OCI-LY7 (cell line): ENCODE measurements around the gene LCN2. TPM values are rescaled to one million over a fixed set of nuclear protein-coding genes. Genes with fewer than 3 reads are reported as not detected.

Experiments used
- BruUV-seq: library from RNA; stranded (reverse); fragments of 400-500 nt; replicated peaks from 2 replicates; lab custom pipeline; 2021; lab: Mats Ljungman, UMichigan
- CTCF ChIA-PET: fragments of 300-600 bp; sonication (Branson Sonifier 250); formaldehyde crosslinking; loops from one replicate; lab custom pipeline; 2022; ENCODE audit warnings: antibody characterized with exemption; ENCODE audit not compliant: unreplicated experiment; lab: Charles Lee
- POLR2A ChIA-PET: fragments of 300-600 bp; sonication (Branson Sonifier 250); formaldehyde crosslinking; loops from one replicate; lab custom pipeline; 2022; ENCODE audit warnings: antibody characterized with exemption; lab: Charles Lee
- DNase-seq: peaks from one replicate; pipeline ENCODE4 v3.0.0-alpha.2; 2015; ENCODE audit warnings: low spot score
- H2AFZ ChIP-seq: fragments of 200-600 bp; sonication (generic), shearing (Covaris generic); 2 replicates; pipeline ENCODE4 v1.6.1; 2014; ENCODE audit warnings: mild to moderate bottlenecking, antibody characterized with exemption, low read length, moderate library complexity
- H3K27ac ChIP-seq: fragments of 200-600 bp; sonication (generic); 2 replicates; pipeline ENCODE4 v1.5.1; 2014; ENCODE audit warnings: mixed run types, low read depth, mild to moderate bottlenecking, moderate library complexity, low read length, inconsistent platforms; ENCODE audit not compliant: poor library complexity, severe bottlenecking
- H3K36me3 ChIP-seq: fragments of 200-600 bp; sonication (generic); 2 replicates; pipeline ENCODE4 v1.6.1; 2014; ENCODE audit warnings: mild to moderate bottlenecking, antibody characterized with exemption, low read length, moderate library complexity, mixed read lengths; ENCODE audit not compliant: insufficient read depth
- H3K4me1 ChIP-seq: fragments of 200-600 bp; sonication (generic); 2 replicates; pipeline ENCODE4 v1.5.1; 2014; ENCODE audit warnings: mild to moderate bottlenecking, low read length; ENCODE audit not compliant: insufficient read depth, poor library complexity, severe bottlenecking
- H3K4me2 ChIP-seq: fragments of 200-600 bp; sonication (generic); 2 replicates; pipeline ENCODE4 v1.6.1; 2014; ENCODE audit warnings: mild to moderate bottlenecking, low read length
- H3K4me3 ChIP-seq: fragments of 200-600 bp; sonication (generic); 2 replicates; pipeline ENCODE4 v1.5.1; 2014; ENCODE audit warnings: mild to moderate bottlenecking, low read depth, low read length; ENCODE audit not compliant: poor library complexity, severe bottlenecking
- H3K79me2 ChIP-seq: fragments of 200-600 bp; sonication (generic); 2 replicates; pipeline ENCODE4 v1.6.1; 2016; ENCODE audit warnings: low read depth, mild to moderate bottlenecking, low read length, moderate library complexity, mixed read lengths; ENCODE audit not compliant: insufficient read depth
- H3K9me2 ChIP-seq: fragments of 200-600 bp; sonication (generic); 2 replicates; pipeline ENCODE4 v1.6.1; 2016; ENCODE audit warnings: mild to moderate bottlenecking, low read length, mixed read lengths; ENCODE audit not compliant: insufficient read depth
- H3K9me3 ChIP-seq: fragments of 200-600 bp; sonication (generic); 2 replicates; pipeline ENCODE4 v1.6.1; 2014; ENCODE audit warnings: mild to moderate bottlenecking, mixed run types, low read length, mixed read lengths
- H4K20me1 ChIP-seq: fragments of 200-600 bp; sonication (generic); 2 replicates; pipeline ENCODE4 v1.6.1; 2014; ENCODE audit warnings: mild to moderate bottlenecking, antibody characterized with exemption, low read length, moderate library complexity, mixed read lengths; ENCODE audit not compliant: insufficient read depth
- EZH2phosphoT487 ChIP-seq: fragments of 200-600 bp; sonication (generic); IDR thresholded peaks from 2 replicates; pipeline ENCODE4 v1.6.1; 2018; ENCODE audit warnings: low read depth, borderline replicate concordance, mild to moderate bottlenecking, mixed run types, antibody characterized with exemption, low read length, moderate library complexity, mixed read lengths
- intact Hi-C: fragments of 100-400 bp; cut with micrococcal nuclease; formaldehyde crosslinking; loops from one replicate; pipeline ENCODE4 v1.10.0; 2022; ENCODE audit not compliant: unreplicated experiment
- total RNA-seq, 2 experiments: library from RNA; depleted of rRNA in 1 of 2; stranded (reverse); fragments of >200 nt in 1 of 2; shearing (Covaris generic) in 1 of 2; gene quantifications; 2 replicates each; pipeline ENCODE4 v1.2.3, GENCODE V29; 2014 to 2022
- TF ChIP-seq, protein P1 (sequence below): fragments of 200-600 bp; sonication (generic); conservative IDR thresholded peaks from 2 replicates; pipeline ENCODE4 v1.5.1; 2014; ENCODE audit warnings: mild to moderate bottlenecking, antibody characterized with exemption, low read length, moderate library complexity, mixed read lengths

LCN2 gene
- total RNA-seq, 2 experiments from 2014 or later, result not detected

DNA sequence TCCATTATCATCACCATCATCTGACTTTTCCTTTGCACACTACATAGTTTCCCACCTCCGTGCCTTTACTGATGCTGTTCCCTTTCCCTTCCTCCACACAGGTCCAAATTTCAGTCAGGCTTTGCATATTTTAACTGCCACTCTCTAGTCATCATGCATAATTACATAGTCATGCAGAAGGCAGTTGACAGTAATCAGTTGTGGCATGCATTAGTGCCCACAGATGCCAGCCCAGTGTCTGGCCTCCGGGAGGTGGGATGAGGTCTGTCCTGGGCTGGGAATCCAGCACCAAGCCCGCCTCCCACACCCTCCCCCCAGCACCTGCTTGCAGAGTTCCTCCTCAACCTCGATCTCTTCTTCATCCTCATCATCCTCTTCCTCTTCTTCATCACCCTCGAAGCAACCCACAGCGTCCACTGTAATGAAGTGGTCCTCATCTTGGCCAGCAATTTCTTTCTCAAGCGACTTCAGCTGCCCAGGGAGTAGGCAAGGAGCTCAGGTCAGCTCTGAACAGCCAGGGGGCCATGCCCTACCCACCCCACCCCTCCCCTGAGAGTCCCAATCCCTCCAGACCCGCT, 19.6 kb downstream of the LCN2 start:
- no peaks in the 10 kb centered on the region for H3K79me2 ChIP-seq
- TF ChIP-seq EZH2phosphoT487, result no peak
- TF ChIP-seq, protein P1, sequence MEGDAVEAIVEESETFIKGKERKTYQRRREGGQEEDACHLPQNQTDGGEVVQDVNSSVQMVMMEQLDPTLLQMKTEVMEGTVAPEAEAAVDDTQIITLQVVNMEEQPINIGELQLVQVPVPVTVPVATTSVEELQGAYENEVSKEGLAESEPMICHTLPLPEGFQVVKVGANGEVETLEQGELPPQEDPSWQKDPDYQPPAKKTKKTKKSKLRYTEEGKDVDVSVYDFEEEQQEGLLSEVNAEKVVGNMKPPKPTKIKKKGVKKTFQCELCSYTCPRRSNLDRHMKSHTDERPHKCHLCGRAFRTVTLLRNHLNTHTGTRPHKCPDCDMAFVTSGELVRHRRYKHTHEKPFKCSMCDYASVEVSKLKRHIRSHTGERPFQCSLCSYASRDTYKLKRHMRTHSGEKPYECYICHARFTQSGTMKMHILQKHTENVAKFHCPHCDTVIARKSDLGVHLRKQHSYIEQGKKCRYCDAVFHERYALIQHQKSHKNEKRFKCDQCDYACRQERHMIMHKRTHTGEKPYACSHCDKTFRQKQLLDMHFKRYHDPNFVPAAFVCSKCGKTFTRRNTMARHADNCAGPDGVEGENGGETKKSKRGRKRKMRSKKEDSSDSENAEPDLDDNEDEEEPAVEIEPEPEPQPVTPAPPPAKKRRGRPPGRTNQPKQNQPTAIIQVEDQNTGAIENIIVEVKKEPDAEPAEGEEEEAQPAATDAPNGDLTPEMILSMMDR, result no peak
- ChIA-PET CTCF (interaction anchor here (0.6 kb wide), 1 partner anchor 8 kb away, joined by 3 read pairs; no protein-coding TSS in a partner anchor), POLR2A (no interaction called here)
- H2AFZ ChIP-seq, result no peak overlapping the region
- peaks cover 60% of the 10 kb centered on the region for H3K36me3 ChIP-seq
- no peaks in the 10 kb centered on the region for H3K9me2 ChIP-seq
- H3K9me3 ChIP-seq, result no peaks in the 10 kb centered on the region
- H3K27ac ChIP-seq, result no peak overlapping the region
- intact Hi-C loops, result no loop called here
- BruUV-seq, result no TSS peak
- no peaks in the 10 kb centered on the region for H3K4me1 ChIP-seq
- no peaks in the 10 kb centered on the region for H4K20me1 ChIP-seq
- H3K4me2 ChIP-seq, result no peak overlapping the region
- DNase-seq, result no peak
- H3K4me3 ChIP-seq, result no peak overlapping the region

DNA sequence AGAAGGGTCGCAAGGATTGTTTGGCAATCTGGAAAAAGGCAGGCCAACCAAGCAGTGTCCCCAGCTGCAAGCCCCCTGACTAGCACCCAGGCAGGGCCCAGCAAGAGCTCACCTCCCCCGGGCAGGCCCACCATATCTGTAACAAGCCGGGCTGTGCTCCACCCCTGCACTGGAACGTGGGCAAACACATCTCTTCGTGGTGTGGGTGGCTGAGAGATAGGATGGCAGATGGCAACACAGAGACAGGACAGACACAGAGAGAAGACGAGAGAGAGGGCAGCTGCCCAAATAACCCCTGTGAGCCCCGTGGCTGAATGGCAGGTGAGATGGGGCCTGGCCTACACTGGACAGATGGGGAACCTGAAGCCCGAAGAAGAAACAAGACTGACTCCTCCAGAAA, 20.2 kb downstream of the LCN2 start:
- ChIA-PET CTCF (interaction anchor here (0.6 kb wide), 1 partner anchor 8 kb away, joined by 3 read pairs; no protein-coding TSS in a partner anchor), POLR2A (no interaction called here)

DNA sequence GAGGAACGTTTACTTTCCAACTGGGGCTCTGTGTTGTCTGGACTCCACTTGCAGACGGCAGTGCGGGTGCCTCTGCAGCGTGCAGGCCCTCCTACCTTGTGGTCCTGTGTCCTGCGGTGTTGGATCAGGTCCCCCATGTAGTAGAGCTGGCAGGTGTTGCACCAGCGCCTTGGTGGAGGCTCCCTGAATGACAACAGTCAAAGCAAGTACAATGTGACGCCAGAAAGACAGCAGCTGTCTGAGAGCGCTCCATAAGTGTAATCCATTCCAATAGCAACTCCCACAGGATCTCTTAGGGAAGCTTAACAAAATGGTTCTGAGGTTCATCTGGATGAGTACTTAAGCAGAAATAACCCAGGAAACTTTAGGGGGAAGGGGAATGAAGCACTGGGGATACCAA, 20.7 kb downstream of the LCN2 start:
- Histone ChIP-seq H2AFZ (no peak overlapping the region), H3K27ac (no peak overlapping the region), H3K79me2 (no peaks in the 10 kb centered on the region), H3K4me1 (no peaks in the 10 kb centered on the region), H3K4me3 (no peak overlapping the region), H3K4me2 (no peak overlapping the region), H4K20me1 (no peaks in the 10 kb centered on the region), H3K36me3 (peaks cover 60% of the 10 kb centered on the region), H3K9me2 (no peaks in the 10 kb centered on the region), H3K9me3 (no peaks in the 10 kb centered on the region)
- TF ChIP-seq, protein P1, result no peak
- TF ChIP-seq EZH2phosphoT487, result no peak
- BruUV-seq, result no TSS peak
- ChIA-PET CTCF (no interaction called here), POLR2A (no interaction called here)
- no peak for DNase-seq
- intact Hi-C loops, result no loop called here

More for the DNA sequence above, 20.2 kb downstream of the LCN2 start:
- BruUV-seq, result no TSS peak
- no peak overlapping the region for H3K4me2 ChIP-seq
- H3K9me2 ChIP-seq, result no peaks in the 10 kb centered on the region
- no peak overlapping the region for H3K27ac ChIP-seq
- peaks cover 60% of the 10 kb centered on the region for H3K36me3 ChIP-seq
- DNase-seq, result no peak
- no peak for TF ChIP-seq EZH2phosphoT487
- TF ChIP-seq, protein P1, result no peak
- no peak overlapping the region for H3K4me3 ChIP-seq
- H4K20me1 ChIP-seq, result no peaks in the 10 kb centered on the region
- no peak overlapping the region for H2AFZ ChIP-seq
- no peaks in the 10 kb centered on the region for H3K9me3 ChIP-seq
- no peaks in the 10 kb centered on the region for H3K79me2 ChIP-seq
- no peaks in the 10 kb centered on the region for H3K4me1 ChIP-seq
- intact Hi-C loops, result no loop called here
